ENCODE measurements around the gene MAP3K21. TPM values are rescaled to one million over a fixed set of nuclear protein-coding genes. Genes with fewer than 3 reads are reported as not detected.

MAP3K21 gene
- total and polyA plus RNA-seq, 2 experiments from 2014 or later, result 0.70 to 2.9 TPM

DNA sequence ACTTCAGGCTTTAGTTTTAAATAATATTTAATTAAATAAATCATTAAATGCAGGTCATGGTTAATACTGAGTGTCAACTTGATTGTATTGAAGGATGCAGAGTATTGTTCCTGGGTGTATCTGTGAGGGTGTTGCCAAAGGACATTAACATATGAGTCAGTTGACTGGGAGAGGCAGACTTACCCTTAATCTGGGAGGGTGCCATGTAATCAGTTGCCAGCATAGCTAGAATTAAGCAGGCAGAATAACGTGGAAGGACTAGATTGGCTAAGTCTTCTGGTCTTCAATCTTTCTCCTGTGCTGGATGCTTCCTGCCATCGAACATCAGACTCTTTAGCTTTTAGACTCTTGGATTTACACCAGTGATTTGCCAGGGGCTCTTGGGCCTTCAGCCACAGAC is 85.3 kb downstream of the MAP3K21 start:
- no peak for DNase-seq (ENCODE audit: low read depth in 1 of 2, low spot score in 1 of 2)

DNA sequence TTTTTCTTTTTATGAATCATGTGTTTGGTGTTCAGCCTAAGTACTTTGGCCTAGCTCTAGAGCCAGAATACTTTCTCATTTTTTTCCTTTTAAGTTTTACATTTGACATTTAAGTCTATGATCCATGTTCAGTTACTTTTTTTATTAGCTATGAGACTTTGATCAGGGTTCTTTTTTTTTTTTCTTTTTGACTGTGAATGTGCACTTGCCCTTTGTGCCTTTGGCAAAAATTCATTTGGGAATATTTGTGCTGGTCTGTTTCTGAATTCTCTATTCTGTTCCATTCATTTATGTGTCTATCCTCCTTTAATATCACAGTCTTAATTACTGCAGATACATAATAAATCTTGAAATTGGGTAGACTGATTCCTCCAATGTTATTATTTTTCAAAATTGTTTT is 93.8 kb downstream of the MAP3K21 start:
- Histone ChIP-seq H3K36me3 (no peaks in the 10 kb centered on the region), H3K27me3 (no peaks in the 10 kb centered on the region)
- TF ChIP-seq, protein P1, sequence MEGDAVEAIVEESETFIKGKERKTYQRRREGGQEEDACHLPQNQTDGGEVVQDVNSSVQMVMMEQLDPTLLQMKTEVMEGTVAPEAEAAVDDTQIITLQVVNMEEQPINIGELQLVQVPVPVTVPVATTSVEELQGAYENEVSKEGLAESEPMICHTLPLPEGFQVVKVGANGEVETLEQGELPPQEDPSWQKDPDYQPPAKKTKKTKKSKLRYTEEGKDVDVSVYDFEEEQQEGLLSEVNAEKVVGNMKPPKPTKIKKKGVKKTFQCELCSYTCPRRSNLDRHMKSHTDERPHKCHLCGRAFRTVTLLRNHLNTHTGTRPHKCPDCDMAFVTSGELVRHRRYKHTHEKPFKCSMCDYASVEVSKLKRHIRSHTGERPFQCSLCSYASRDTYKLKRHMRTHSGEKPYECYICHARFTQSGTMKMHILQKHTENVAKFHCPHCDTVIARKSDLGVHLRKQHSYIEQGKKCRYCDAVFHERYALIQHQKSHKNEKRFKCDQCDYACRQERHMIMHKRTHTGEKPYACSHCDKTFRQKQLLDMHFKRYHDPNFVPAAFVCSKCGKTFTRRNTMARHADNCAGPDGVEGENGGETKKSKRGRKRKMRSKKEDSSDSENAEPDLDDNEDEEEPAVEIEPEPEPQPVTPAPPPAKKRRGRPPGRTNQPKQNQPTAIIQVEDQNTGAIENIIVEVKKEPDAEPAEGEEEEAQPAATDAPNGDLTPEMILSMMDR (IDR thresholded peaks at IDR 0.05; ENCODE audit: low read depth, low read length), result no peak

More for the DNA sequence above, 85.3 kb downstream of the MAP3K21 start:
- no peak overlapping the region for H3K27ac ChIP-seq
- no peaks in the 10 kb centered on the region for H3K36me3 ChIP-seq
- no peaks in the 10 kb centered on the region for H3K9me3 ChIP-seq (ENCODE audit: low read depth)
- TF ChIP-seq, protein P1 (IDR thresholded peaks at IDR 0.05; ENCODE audit: low read depth, low read length), result no peak
- no peaks in the 10 kb centered on the region for H3K4me1 ChIP-seq (ENCODE audit: low read depth)
- no peaks in the 10 kb centered on the region for H3K27me3 ChIP-seq
- H3K4me3 ChIP-seq, result no peak overlapping the region

DNA sequence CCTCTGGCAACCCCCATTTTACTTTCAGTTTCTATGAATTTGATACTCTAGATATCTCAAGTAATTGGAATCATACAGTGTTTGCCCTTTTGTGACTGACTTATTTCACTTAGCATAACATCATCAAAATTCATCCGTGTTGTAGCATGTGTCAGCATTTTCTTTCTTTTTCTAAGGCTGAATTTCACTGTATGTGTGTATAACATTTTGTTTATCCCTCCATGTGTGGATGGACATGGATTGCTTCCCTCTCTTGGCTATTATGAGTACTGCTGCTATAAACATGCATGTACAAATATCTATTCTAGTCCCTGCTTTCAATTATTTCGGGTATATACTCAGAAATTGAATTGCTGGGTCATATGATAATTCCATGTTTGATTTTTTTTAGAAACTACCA is 97.3 kb downstream of the MAP3K21 start:
- H3K4me3 ChIP-seq, result no peak overlapping the region
- H3K4me1 ChIP-seq (ENCODE audit: low read depth), result no peaks in the 10 kb centered on the region
- no peak overlapping the region for H3K27ac ChIP-seq
- TF ChIP-seq, protein P1 (IDR thresholded peaks at IDR 0.05; ENCODE audit: low read depth, low read length), result no peak
- no peaks in the 10 kb centered on the region for H3K27me3 ChIP-seq
- H3K9me3 ChIP-seq (ENCODE audit: low read depth), result no peaks in the 10 kb centered on the region
- H3K36me3 ChIP-seq, result no peaks in the 10 kb centered on the region
- DNase-seq (ENCODE audit: low read depth in 1 of 2, low spot score in 1 of 2), result peak in 1 of 2 donors; percentile 6

More for the DNA sequence above, 93.8 kb downstream of the MAP3K21 start:
- Histone ChIP-seq H3K4me1 (ENCODE audit: low read depth) (no peaks in the 10 kb centered on the region), H3K9me3 (ENCODE audit: low read depth) (no peaks in the 10 kb centered on the region), H3K4me3 (no peak overlapping the region), H3K27ac (no peak overlapping the region)
- DNase-seq (ENCODE audit: low read depth in 1 of 2, low spot score in 1 of 2), result no peak

DNA sequence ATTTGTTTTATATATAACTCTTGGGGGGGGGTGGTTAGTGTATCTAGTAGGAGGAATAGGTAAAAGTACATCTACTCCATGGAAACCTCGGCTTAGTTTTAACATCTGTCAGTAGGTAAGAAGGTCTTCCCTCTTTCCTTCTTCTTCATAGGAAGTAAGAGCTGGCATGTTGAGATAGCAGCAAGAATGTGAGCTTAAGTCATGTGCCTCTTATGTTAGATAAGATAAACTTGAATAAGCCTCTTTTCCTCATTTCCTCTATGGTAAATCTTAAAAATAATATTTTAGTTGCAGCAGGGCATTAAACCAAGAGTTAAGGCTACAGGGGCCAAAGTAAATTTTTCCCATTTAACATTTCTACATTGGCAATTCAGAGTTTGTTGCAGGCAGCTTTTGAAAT is 100.4 kb downstream of the MAP3K21 start:
- TF ChIP-seq, protein P1 (IDR thresholded peaks at IDR 0.05; ENCODE audit: low read depth, low read length), result no peak
- H3K36me3 ChIP-seq, result no peaks in the 10 kb centered on the region
- no peak overlapping the region for H3K27ac ChIP-seq
- DNase-seq (ENCODE audit: low read depth in 1 of 2, low spot score in 1 of 2), result no peak
- no peaks in the 10 kb centered on the region for H3K4me1 ChIP-seq (ENCODE audit: low read depth)
- no peaks in the 10 kb centered on the region for H3K9me3 ChIP-seq (ENCODE audit: low read depth)
- H3K4me3 ChIP-seq, result no peak overlapping the region
- no peaks in the 10 kb centered on the region for H3K27me3 ChIP-seq

DNA sequence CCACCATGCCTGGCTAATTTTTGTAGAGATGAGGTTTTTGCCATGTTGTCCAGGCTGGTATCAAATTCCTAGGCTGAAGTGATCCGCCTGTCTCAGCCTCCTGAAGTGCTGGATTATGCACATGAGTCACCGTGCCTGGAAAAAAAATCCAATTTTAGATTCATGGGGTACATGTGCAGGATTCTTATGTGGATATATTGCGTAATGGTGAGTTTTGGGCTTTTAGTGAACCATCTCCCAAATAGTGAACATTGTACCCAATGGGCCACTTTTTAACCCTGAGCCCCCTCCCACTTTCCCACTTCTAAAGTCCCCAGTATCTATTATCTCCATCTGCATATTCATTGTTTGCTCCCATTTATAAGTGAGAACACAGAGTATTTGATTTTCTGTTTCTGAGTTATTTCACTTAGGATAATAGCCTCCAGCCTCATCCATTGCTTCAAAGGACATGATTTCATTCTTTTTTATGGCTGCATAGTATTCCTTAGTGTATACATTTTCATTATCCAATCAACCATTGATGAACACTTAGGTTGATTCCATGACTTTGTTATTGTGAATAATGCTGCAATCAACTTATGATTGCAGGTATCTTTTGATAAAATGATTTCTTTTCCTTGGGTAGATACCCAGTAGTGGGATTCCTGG is 104.4 kb downstream of the MAP3K21 start:
- no peak for DNase-seq (ENCODE audit: low read depth in 1 of 2, low spot score in 1 of 2)
- H3K4me3 ChIP-seq, result no peak overlapping the region
- no peaks in the 10 kb centered on the region for H3K27me3 ChIP-seq
- H3K4me1 ChIP-seq (ENCODE audit: low read depth), result no peaks in the 10 kb centered on the region
- no peaks in the 10 kb centered on the region for H3K36me3 ChIP-seq
- H3K9me3 ChIP-seq (ENCODE audit: low read depth), result no peaks in the 10 kb centered on the region
- TF ChIP-seq, protein P1 (IDR thresholded peaks at IDR 0.05; ENCODE audit: low read depth, low read length), result no peak
- H3K27ac ChIP-seq, result no peak overlapping the region
